ENCODE measurements around the gene GRN.

GRN gene

GRCh38 chr17:44321246-44322120 is 23.6 kb upstream of the GRN start:
- Histone ChIP-seq H3K27me3 (ENCODE audit: control insufficient read depth, low read length) (peaks cover under 1% of the 10 kb centered on the region), H3K4me2 (ENCODE audit: low read length) (no peak overlapping the region), H3K9me2 (replicated peaks; ENCODE audit: control insufficient read depth, low read length) (no peaks in the 10 kb centered on the region), H3K36me3 (ENCODE audit: control insufficient read depth, low read length) (peaks cover 46% of the 10 kb centered on the region), H3K4me3 (ENCODE audit: low read length) (no peak overlapping the region), H3K4me1 (ENCODE audit: control insufficient read depth, low read length) (peaks cover 23% of the 10 kb centered on the region), H3K79me2 (ENCODE audit: control insufficient read depth, low read length) (peaks cover 37% of the 10 kb centered on the region), H3K9me3 (ENCODE audit: control insufficient read depth, insufficient read depth, low read length) (no peaks in the 10 kb centered on the region), H3F3A (ENCODE audit: control insufficient read depth, insufficient read depth) (peaks cover 9% of the 10 kb centered on the region; the same call in 1 of the 2 replicates), H3K27ac (ENCODE audit: low read depth, low read length) (no peak overlapping the region), H4K20me1 (ENCODE audit: control insufficient read depth, insufficient read depth, low read depth, low read length) (peaks cover 3% of the 10 kb centered on the region; the same call in 1 of the 2 replicates)
- no peak for TF ChIP-seq CTCF (IDR thresholded peaks at IDR 0.05; ENCODE audit: low read depth, low read length, poor library complexity, severe bottlenecking)
- no peak for TF ChIP-seq EZH2phosphoT487 (IDR thresholded peaks at IDR 0.05; ENCODE audit: borderline replicate concordance, low read length)

GRCh38 chr17:44322236-44322895 is 22.7 kb upstream of the GRN start:
- Histone ChIP-seq H3K27me3 (ENCODE audit: control insufficient read depth, low read length) (no peaks in the 10 kb centered on the region), H3K27ac (ENCODE audit: low read depth, low read length) (no peak overlapping the region), H4K20me1 (ENCODE audit: control insufficient read depth, insufficient read depth, low read depth, low read length) (peaks cover 3% of the 10 kb centered on the region; the same call in 1 of the 2 replicates), H3K9me2 (replicated peaks; ENCODE audit: control insufficient read depth, low read length) (no peaks in the 10 kb centered on the region), H3K4me2 (ENCODE audit: low read length) (no peak overlapping the region), H3K9me3 (ENCODE audit: control insufficient read depth, insufficient read depth, low read length) (no peaks in the 10 kb centered on the region), H3K4me1 (ENCODE audit: control insufficient read depth, low read length) (peaks cover 28% of the 10 kb centered on the region), H3K4me3 (ENCODE audit: low read length) (no peak overlapping the region), H3K36me3 (ENCODE audit: control insufficient read depth, low read length) (peaks cover 46% of the 10 kb centered on the region), H3F3A (ENCODE audit: control insufficient read depth, insufficient read depth) (peaks cover 9% of the 10 kb centered on the region), H3K79me2 (ENCODE audit: control insufficient read depth, low read length) (peaks cover 37% of the 10 kb centered on the region)
- TF ChIP-seq CTCF (IDR thresholded peaks at IDR 0.05; ENCODE audit: low read depth, low read length, poor library complexity, severe bottlenecking) (no peak), EZH2phosphoT487 (IDR thresholded peaks at IDR 0.05; ENCODE audit: borderline replicate concordance, low read length) (no peak)

- H4K20me1 ChIP-seq (ENCODE audit: control insufficient read depth, insufficient read depth, low read depth, low read length), result no peaks in the 10 kb centered on the region
- no peak overlapping the region for H3K27ac ChIP-seq (ENCODE audit: low read depth, low read length)
- H3K4me3 ChIP-seq (ENCODE audit: low read length), result peak overlapping the region; percentile 78
Measured at GRCh38 chr17:44323359-44324091, 21.6 kb upstream of the GRN start.

More at GRCh38 chr17:44323359-44324091, 21.6 kb upstream of the GRN start:
- Histone ChIP-seq H3K4me2 (ENCODE audit: low read length) (peak overlapping the region; percentile 84), H3K79me2 (ENCODE audit: control insufficient read depth, low read length) (peaks cover 40% of the 10 kb centered on the region), H3K27me3 (ENCODE audit: control insufficient read depth, low read length) (no peaks in the 10 kb centered on the region), H3K4me1 (ENCODE audit: control insufficient read depth, low read length) (peaks cover 40% of the 10 kb centered on the region), H3F3A (ENCODE audit: control insufficient read depth, insufficient read depth) (peaks cover 18% of the 10 kb centered on the region), H3K36me3 (ENCODE audit: control insufficient read depth, low read length) (peaks cover 44% of the 10 kb centered on the region), H3K9me3 (ENCODE audit: control insufficient read depth, insufficient read depth, low read length) (no peaks in the 10 kb centered on the region), H3K9me2 (replicated peaks; ENCODE audit: control insufficient read depth, low read length) (no peaks in the 10 kb centered on the region)
- TF ChIP-seq CTCF (IDR thresholded peaks at IDR 0.05; ENCODE audit: low read depth, low read length, poor library complexity, severe bottlenecking) (no peak), EZH2phosphoT487 (IDR thresholded peaks at IDR 0.05; ENCODE audit: borderline replicate concordance, low read length) (no peak)
